ENCODE results near the gene RANGAP1.
"Not testable (repeated sequence)": the region's sequence is repeated elsewhere in the genome, so short reads cannot be mapped to it uniquely, and the experiment has no call there.

Gene RANGAP1

DNA sequence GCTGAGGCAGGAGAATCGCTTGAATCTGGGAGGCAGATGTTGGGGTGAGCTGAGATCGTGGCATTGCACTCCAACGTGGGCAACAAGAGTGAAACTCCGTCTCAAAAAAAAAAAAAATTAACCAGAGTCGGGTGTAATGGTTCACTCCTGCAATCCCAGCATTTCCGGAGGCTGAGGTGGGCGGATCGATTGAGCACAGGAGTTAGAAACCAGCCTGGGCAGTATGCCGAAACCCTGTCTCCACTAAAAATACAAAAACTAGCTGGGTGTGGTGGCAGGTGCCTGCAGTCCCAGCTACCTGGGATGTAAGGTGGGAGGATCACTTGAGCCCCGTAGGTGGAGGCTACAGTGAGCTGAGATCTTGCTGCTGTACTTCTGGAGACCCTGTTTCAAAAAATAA lies 1.5 kb downstream of the RANGAP1 start:
- no peaks in the 10 kb centered on the region for H3K9me3 Mint-ChIP-seq (ENCODE audit: low read depth)
- H3K36me3 Mint-ChIP-seq = no peaks in the 10 kb centered on the region
- peak overlapping the region; percentile 96 for H3K4me3 Mint-ChIP-seq
- H3K27me3 Mint-ChIP-seq = no peaks in the 10 kb centered on the region
- H3K4me1 Mint-ChIP-seq (ENCODE audit: low read depth) = peaks cover 31% of the 10 kb centered on the region
- peak overlapping the region; percentile 97 for H3K27ac Mint-ChIP-seq

DNA sequence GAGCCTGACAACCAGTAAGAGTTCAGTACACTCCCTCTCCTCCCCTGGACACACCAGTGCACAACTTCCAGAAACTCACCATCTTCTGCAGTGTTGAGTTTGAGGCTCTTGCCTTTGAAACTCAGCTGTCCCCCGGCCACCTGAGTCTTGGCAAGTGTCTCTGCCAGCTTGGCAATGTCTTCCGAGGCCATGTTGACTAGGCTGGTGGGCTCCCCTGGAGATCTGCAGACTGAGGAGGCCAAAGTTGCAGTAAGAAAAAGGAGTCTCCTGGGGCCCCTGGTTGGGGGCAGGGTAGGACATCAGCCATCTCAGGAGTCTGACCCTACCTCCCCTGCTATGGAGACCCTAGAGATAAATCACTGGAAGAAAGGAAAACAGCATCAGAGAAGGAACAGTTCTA lies 5.1 kb downstream of the RANGAP1 start:
- Mint-ChIP-seq H3K9me3 (ENCODE audit: low read depth) (no peaks in the 10 kb centered on the region), H3K4me3 (no peak overlapping the region), H3K27ac (no peak overlapping the region), H3K36me3 (peaks cover 6% of the 10 kb centered on the region), H3K4me1 (ENCODE audit: low read depth) (peaks cover 21% of the 10 kb centered on the region), H3K27me3 (no peaks in the 10 kb centered on the region)

DNA sequence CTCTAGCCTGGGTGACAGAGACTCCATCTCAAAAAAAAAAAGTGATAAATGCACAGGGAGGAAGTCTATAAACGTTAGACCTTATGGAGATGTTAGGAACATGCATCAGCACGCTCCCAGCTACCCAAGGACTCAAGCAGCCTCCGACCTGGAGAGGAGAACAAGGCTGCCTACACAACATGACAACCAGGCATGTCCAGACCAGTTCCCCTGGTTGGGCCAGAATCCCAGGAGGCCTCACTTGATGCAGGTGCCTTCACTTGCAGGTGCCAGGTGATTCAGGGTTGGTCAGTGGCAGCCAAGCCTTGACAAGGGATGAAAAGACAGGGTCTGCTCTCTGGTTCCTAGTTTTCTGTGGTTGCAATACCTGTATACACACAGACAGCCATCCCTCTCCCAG lies 5.9 kb downstream of the RANGAP1 start:
- Mint-ChIP-seq H3K4me1 (ENCODE audit: low read depth) (peaks cover 18% of the 10 kb centered on the region), H3K4me3 (no peak overlapping the region), H3K36me3 (peaks cover 6% of the 10 kb centered on the region), H3K27ac (no peak overlapping the region), H3K27me3 (no peaks in the 10 kb centered on the region), H3K9me3 (ENCODE audit: low read depth) (no peaks in the 10 kb centered on the region)

DNA sequence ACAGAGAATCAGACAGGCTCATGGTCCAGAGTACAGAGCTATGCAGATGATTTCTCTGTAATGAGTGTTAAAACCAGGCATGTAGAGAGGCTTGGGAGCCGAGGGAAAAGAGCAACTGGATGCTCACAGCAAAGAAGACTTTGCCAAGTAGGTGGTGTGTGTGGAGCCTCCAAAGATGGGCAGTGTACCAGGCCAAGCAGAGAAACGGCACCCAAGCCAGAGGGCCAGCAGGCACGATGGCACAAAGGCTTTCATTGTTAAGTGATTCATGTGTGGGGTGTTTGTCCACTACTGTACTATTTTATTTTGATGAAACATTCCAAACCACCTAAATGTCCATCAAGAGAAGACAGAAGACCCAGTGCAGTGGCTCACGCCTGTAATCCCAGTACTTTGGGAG lies 11.1 kb downstream of the RANGAP1 start:
- no peaks in the 10 kb centered on the region for H3K27me3 Mint-ChIP-seq
- H3K4me3 Mint-ChIP-seq = no peak overlapping the region
- no peaks in the 10 kb centered on the region for H3K9me3 Mint-ChIP-seq (ENCODE audit: low read depth)
- no peak overlapping the region for H3K27ac Mint-ChIP-seq
- H3K4me1 Mint-ChIP-seq (ENCODE audit: low read depth) = peaks cover 2% of the 10 kb centered on the region
- peaks cover 6% of the 10 kb centered on the region for H3K36me3 Mint-ChIP-seq

DNA sequence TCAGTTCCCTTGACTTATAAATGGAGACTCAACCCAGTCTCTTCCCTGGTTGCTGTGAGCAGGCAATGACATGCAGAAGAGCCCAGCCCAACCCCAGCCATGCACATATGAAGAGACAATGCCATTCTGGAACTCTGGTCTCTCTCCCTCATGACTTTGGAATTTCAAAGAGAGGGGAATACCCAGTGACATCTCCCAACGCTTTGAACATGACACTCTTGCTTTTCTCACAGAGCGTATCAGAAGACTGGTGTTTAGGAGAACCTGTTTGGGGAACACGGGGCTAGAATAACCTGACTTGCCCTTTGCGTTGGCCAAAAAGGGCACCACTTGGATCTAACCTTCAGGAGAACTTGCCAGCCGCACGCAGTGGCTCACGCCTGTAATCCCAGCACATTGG lies 12.9 kb downstream of the RANGAP1 start:
- Mint-ChIP-seq H3K36me3 (peaks cover 6% of the 10 kb centered on the region), H3K27ac (no peak overlapping the region), H3K9me3 (ENCODE audit: low read depth) (no peaks in the 10 kb centered on the region), H3K27me3 (no peaks in the 10 kb centered on the region), H3K4me3 (no peak overlapping the region), H3K4me1 (ENCODE audit: low read depth) (peaks cover 2% of the 10 kb centered on the region)

DNA sequence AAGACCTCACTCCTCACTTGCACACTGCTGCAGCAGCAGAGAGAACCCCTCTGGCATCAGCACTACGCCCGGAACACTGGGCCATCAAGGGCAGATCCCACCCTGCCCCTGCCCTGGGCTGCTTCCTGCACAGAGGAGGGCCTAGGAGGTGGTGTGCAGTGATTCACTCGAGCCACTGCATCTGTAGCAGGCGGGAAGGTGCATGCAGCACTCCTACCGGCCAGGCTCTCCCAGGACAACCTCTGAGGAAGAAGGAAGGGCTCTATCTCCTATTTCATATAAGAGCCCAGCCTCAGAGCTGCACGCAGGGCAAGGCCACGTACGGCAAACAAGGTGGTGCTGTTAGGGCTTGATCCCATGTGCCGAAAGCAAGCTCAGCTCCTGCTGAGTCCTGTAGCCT lies 14.2 kb downstream of the RANGAP1 start:
- peaks cover 2% of the 10 kb centered on the region for H3K36me3 Mint-ChIP-seq

DNA sequence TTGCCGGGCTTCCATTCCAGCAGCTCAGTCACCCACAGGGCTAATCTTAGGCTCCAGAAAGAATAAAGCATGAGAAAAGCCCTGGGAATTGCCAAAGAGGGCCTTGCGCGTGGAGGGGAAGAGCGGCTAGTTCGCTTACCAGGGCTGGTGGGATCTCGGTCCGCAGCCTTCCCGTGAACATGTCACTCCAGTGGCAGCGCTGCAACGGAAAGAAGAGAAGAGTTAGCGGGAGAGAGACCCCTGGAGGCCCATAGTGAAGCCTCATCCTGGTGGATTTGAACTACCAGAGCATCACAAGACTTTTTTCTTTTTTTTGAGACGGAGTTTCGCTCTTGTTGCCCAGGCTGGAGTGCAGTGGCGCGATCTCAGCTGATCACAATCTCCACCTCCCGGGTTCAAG lies 18.0 kb downstream of the RANGAP1 start:
- Mint-ChIP-seq H3K27ac (no peak overlapping the region), H3K27me3 (no peaks in the 10 kb centered on the region), H3K4me1 (ENCODE audit: low read depth) (no peaks in the 10 kb centered on the region), H3K4me3 (no peak overlapping the region), H3K36me3 (peaks cover 3% of the 10 kb centered on the region), H3K9me3 (ENCODE audit: low read depth) (no peaks in the 10 kb centered on the region)

More for the DNA sequence above, 14.2 kb downstream of the RANGAP1 start:
- Mint-ChIP-seq H3K9me3 (ENCODE audit: low read depth) (no peaks in the 10 kb centered on the region), H3K4me3 (no peak overlapping the region), H3K27ac (no peak overlapping the region), H3K27me3 (no peaks in the 10 kb centered on the region), H3K4me1 (ENCODE audit: low read depth) (no peaks in the 10 kb centered on the region)

DNA sequence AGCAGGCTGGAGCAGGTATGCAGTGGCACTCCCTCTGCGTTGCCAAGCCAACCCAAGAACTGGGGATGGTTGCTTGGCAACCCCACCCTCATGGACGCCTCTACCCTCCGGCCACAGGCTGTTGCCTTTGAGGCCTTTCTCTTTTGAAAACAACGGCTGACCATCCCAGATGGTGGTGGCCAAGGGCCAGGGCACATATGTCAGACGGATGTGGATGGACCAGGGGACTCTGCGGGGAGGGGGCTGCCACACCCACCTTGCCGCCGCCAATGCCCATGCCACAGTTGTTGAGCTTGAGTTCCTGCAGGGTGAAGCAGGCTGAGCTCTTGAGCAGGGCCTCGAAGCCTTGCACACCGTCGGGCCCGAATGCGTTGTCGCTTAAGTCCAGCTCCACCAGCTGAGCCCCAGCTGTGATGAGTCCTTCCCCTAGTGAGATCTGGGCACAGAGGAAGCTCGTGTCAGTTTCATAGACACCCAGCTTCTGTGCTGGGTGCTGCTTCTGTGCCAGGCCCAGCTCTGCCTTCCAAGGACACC lies 21.5 kb downstream of the RANGAP1 start:
- H3K9me3 Mint-ChIP-seq (ENCODE audit: low read depth) = no peaks in the 10 kb centered on the region
- H3K36me3 Mint-ChIP-seq = peaks cover 3% of the 10 kb centered on the region
- no peaks in the 10 kb centered on the region for H3K27me3 Mint-ChIP-seq
- no peak overlapping the region for H3K4me3 Mint-ChIP-seq
- no peak overlapping the region for H3K27ac Mint-ChIP-seq
- no peaks in the 10 kb centered on the region for H3K4me1 Mint-ChIP-seq (ENCODE audit: low read depth)

DNA sequence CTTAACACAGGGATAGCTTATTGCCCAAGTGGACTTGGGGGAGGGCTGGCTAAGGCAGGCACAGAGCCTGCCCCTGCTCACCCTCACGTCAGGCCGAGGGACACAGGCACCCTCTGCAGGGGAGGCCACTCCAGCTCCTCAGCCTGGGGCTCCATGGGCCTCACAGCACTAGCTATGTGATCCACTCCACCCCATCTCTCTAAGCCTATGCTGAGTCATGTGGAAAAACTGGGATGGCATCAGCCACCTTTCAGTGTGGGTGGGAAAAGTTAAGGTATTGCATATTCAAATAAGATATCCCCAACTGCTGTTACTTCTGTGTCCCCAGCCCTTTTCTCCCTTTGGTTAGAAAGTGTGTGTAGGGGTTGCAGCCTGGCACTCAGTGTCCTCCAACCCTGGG lies 22.3 kb downstream of the RANGAP1 start:
- Mint-ChIP-seq H3K36me3 (peaks cover 3% of the 10 kb centered on the region), H3K4me3 (no peak overlapping the region), H3K27ac (no peak overlapping the region)

DNA sequence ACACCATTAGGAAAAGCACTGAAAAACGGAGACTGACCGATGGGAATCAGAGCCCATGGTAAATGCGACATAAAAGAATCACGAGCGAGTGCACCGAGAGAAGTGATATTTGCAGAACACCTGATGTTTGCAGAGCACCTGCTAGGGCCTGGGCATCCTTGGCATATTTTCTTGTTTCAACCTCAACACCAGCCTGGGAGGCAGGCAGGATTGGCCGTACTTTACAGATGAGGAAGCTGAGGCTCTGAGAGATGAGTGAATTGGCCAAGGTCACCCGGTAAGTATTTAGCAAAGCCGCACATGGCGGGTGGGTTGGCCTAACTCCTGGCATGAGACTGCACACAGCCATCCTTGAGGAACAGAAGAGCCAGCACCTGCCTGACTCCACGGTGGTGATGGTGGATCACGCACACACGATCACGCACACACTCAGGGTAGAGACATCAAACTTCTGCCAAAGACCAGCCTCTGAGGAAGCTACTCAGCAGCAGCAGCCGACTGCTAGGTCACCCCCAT lies 23.7 kb downstream of the RANGAP1 start:
- H3K36me3 Mint-ChIP-seq = peaks cover 3% of the 10 kb centered on the region
- H3K27ac Mint-ChIP-seq = no peak overlapping the region

More for the DNA sequence above, 22.3 kb downstream of the RANGAP1 start:
- no peaks in the 10 kb centered on the region for H3K27me3 Mint-ChIP-seq
- H3K9me3 Mint-ChIP-seq (ENCODE audit: low read depth) = no peaks in the 10 kb centered on the region
- no peaks in the 10 kb centered on the region for H3K4me1 Mint-ChIP-seq (ENCODE audit: low read depth)

DNA sequence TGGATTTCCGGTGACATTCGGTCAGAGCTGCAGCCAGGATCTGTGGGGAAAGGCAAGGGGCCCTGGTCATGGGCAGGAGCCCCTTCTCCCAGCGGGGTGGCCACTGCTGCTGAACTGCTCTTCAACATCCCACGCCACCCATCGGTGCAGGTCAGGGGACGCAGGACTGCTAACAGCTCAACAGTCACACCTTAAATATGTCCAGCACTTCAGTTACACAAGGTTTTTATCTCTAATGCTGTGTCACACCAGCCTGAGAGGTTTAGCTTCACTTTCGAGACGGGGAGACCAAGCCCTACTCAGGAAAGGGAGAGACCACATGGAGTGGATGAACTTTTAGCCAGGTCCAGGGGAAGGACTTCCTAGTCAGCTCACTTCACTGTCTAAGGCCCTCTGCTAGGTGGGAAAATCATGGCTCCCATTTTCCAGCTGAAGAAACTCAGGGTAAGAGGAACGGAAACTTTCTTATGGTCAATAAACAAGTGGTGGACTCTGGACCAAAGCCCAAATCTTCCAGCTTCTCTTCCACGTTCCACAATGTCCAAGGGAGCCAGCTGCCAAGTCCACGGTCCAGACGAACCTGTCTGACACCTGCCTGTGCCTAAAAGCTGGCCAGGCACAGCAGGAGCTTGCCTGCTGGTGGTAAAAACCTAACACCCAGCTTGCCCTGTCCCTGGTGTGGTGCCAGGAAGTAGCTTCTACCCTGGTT lies 24.3 kb downstream of the RANGAP1 start:
- no peak overlapping the region for H3K4me3 Mint-ChIP-seq
- peaks cover 3% of the 10 kb centered on the region for H3K36me3 Mint-ChIP-seq
- H3K27me3 Mint-ChIP-seq = no peaks in the 10 kb centered on the region
- no peaks in the 10 kb centered on the region for H3K4me1 Mint-ChIP-seq (ENCODE audit: low read depth)
- no peak overlapping the region for H3K27ac Mint-ChIP-seq
- H3K9me3 Mint-ChIP-seq (ENCODE audit: low read depth) = no peaks in the 10 kb centered on the region

More for the DNA sequence above, 23.7 kb downstream of the RANGAP1 start:
- no peaks in the 10 kb centered on the region for H3K9me3 Mint-ChIP-seq (ENCODE audit: low read depth)
- H3K4me3 Mint-ChIP-seq = no peak overlapping the region
- no peaks in the 10 kb centered on the region for H3K27me3 Mint-ChIP-seq
- H3K4me1 Mint-ChIP-seq (ENCODE audit: low read depth) = no peaks in the 10 kb centered on the region

DNA sequence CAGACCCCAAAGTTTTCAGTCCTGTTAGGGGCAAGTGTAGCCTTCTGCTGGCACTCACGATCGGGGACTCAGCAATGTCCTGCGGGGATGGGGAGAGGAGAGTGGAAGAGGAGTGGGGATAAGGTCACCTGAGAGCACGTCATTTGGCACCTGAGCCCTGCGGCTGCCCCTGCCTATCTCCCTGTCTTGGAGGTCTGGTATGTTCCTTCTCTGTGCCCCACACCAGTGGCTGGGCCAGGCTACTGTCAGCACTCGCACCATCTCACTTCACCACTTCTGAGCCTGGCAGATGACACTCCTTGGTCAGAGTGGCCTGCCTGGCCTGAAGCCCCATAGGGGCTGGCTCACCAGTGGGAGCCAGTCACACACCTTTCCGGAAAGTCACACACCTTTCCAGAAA lies 25.1 kb downstream of the RANGAP1 start:
- H3K27ac Mint-ChIP-seq = no peak overlapping the region
- no peaks in the 10 kb centered on the region for H3K9me3 Mint-ChIP-seq (ENCODE audit: low read depth)
- no peaks in the 10 kb centered on the region for H3K4me1 Mint-ChIP-seq (ENCODE audit: low read depth)
- H3K36me3 Mint-ChIP-seq = peaks cover 3% of the 10 kb centered on the region
- H3K27me3 Mint-ChIP-seq = no peaks in the 10 kb centered on the region
- H3K4me3 Mint-ChIP-seq = no peak overlapping the region

DNA sequence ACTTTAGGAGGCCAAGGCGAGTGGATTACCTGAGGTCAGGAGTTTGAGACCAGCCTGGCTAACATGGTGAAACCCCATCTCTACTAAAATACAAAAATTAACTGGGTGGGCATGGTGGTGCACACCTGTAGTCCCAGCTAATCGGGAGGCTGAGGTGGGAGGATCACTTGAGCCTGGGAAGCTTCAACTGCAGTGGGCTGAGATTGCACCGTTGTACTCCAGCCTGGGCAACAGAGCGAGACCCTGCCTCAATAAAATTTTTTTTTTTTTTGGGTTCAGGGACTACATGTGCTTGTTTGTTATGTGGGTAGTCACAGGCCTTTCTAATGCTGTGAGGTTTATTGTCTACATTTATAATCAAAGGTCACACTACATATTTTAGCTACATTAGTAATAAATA lies 26.2 kb downstream of the RANGAP1 start:
- H3K4me1 Mint-ChIP-seq (ENCODE audit: low read depth); H3K36me3 Mint-ChIP-seq; H3K27ac Mint-ChIP-seq; H3K4me3 Mint-ChIP-seq; H3K9me3 Mint-ChIP-seq (ENCODE audit: low read depth); H3K27me3 Mint-ChIP-seq: not testable (repeated sequence)

DNA sequence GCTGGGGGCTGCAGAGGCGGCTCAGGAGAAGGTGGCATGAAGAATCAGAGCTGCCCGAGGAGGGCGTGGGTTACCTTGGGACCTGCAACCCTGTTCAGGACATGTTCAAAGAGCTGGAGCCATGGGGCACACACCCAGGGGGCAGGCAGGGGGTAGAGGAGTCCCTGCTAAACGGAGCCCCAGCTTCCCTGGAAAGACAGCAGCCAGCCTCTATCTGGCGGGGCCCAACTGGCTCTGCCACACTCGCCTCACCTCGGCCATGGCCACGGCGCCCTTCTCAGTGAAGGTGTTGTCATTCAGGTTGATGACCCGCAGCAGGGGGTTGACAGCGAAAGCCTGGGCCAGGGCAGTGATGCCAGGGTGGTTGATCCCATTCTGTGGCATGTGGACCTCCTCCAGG lies 28.3 kb downstream of the RANGAP1 start:
- no peaks in the 10 kb centered on the region for H3K36me3 Mint-ChIP-seq
- no peaks in the 10 kb centered on the region for H3K4me1 Mint-ChIP-seq (ENCODE audit: low read depth)
- no peak overlapping the region for H3K4me3 Mint-ChIP-seq
- no peak overlapping the region for H3K27ac Mint-ChIP-seq
- no peaks in the 10 kb centered on the region for H3K9me3 Mint-ChIP-seq (ENCODE audit: low read depth)
- H3K27me3 Mint-ChIP-seq = no peaks in the 10 kb centered on the region

DNA sequence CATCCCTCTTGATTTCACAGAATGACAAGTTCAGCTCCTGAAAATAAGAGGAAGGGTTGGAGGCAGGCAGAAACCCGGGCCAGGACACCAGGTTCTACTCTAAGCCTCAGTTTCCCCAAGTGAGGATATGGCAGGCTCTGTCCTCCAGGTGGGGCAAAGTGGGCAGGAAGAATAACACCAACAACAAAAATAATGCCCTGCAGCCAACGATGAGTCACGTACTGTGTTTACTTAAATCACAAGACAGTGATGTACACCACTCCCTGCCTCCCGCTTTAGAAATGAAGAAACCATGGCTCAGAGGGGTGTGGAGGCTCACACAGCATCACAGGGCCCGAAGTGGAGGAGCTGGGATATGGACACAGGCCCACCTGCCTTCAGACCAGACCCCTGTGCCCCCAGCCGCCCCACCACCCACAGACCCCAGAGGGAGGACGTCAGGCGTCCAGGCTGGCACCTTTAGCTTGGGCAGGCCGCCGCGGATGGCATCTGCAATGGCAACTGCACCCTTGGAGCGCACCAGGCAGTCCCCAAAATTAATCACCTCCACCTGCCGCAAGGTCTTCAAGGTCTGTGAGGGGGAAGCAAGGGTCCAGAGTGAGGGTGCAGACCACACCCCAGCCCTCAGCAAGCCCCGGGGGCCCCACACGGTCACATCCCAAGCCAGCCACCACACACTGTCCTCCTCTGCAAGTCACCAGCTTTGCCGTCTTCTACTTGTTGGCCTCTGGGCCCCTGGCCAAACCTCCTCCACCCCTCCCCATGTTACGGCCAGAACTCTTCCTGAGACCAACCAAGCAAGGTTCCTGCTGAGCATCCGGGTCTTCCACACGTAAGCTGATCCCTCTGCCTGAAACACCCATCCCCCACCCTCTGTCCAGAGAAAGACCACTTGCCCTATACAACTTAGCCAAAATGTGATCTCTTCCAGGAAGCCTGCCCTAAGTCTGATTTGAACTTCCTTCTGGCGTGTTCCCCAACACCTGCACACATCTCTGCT lies 29.4 kb downstream of the RANGAP1 start:
- H3K4me3 Mint-ChIP-seq = no peak overlapping the region
- no peaks in the 10 kb centered on the region for H3K36me3 Mint-ChIP-seq
- no peaks in the 10 kb centered on the region for H3K27me3 Mint-ChIP-seq
- no peaks in the 10 kb centered on the region for H3K9me3 Mint-ChIP-seq (ENCODE audit: low read depth)
- no peaks in the 10 kb centered on the region for H3K4me1 Mint-ChIP-seq (ENCODE audit: low read depth)
- no peak overlapping the region for H3K27ac Mint-ChIP-seq

All from activated naive CD8-positive, alpha-beta T cell (primary cell).